AG04449 (cell line): ENCODE results near the gene MATR3.
"Not testable (repeated sequence)": the region's sequence is repeated elsewhere in the genome, so short reads cannot be mapped to it uniquely, and the experiment has no call there.

Experiments used
- CTCF ChIA-PET: fragments of 350-600 bp; formaldehyde crosslinking; extraction: SDS; loops from one replicate; lab custom pipeline; 2021; ENCODE audit warnings: antibody characterized with exemption; lab: Yijun Ruan, JAX
- POLR2A ChIA-PET: fragments of 400-600, 350-600 bp; formaldehyde crosslinking; extraction: SDS; loops from one replicate; lab custom pipeline; 2020; ENCODE audit warnings: antibody characterized with exemption, inconsistent platforms; lab: Yijun Ruan, JAX
- DNase-seq: peaks from one replicate; pipeline ENCODE4 v3.0.0-alpha.2; 2010; ENCODE audit warnings: low read depth, low spot score
- H3K4me3 ChIP-seq: 2 replicates; pipeline ENCODE4 v1.5.1; 2011; ENCODE audit warnings: low read depth, mild to moderate bottlenecking, control low read depth, low read length
- CTCF ChIP-seq: IDR thresholded peaks from one replicate; pipeline ENCODE4 v1.5.1; 2011; ENCODE audit warnings: mild to moderate bottlenecking, moderate library complexity, low read length, control low read depth, inconsistent platforms; ENCODE audit not compliant: insufficient read depth; ENCODE audit errors: missing control alignments

The MATR3 gene

GRCh38 chr5:139306197-139306596 is 12.7 kb downstream of the MATR3 start:
- ChIA-PET POLR2A (interaction anchor here (0.6 to 1.3 kb wide), 2 partner anchors 35 to 719 kb away, joined by 3 read pairs; partner anchors contain the start of gene PAIP2), CTCF (interaction anchor here (1.1 to 1.4 kb wide), 3 partner anchors 12 to 36 kb away, joined by 3 to 5 read pairs (median 3); partner anchors contain the start of gene PAIP2)
- no peak for TF ChIP-seq CTCF
- H3K4me3 ChIP-seq = no peak overlapping the region
- DNase-seq = no peak

GRCh38 chr5:139306628-139307379 is 13.3 kb downstream of the MATR3 start:
- POLR2A ChIA-PET = interaction anchor here (0.6 to 1.3 kb wide), 2 partner anchors 35 to 719 kb away, joined by 3 read pairs; partner anchors contain the start of gene PAIP2
- CTCF ChIA-PET = interaction anchor here (1.1 to 1.4 kb wide), 3 partner anchors 12 to 35 kb away, joined by 3 to 5 read pairs (median 3); partner anchors contain the start of gene PAIP2

GRCh38 chr5:139308797-139309196 is 15.3 kb downstream of the MATR3 start:
- H3K4me3 ChIP-seq = no peak overlapping the region
- CTCF ChIA-PET = interaction anchor here (1.6 kb wide), 1 partner anchor 8 kb away, joined by 3 read pairs; no protein-coding TSS in a partner anchor
- POLR2A ChIA-PET = interaction anchor here (1.0 kb wide), 1 partner anchor 33 kb away, joined by 4 read pairs; the partner anchor contains the start of gene PAIP2
- TF ChIP-seq CTCF = no peak
- no peak for DNase-seq

More at GRCh38 chr5:139306628-139307379, 13.3 kb downstream of the MATR3 start:
- DNase-seq = no peak
- H3K4me3 ChIP-seq = no peak overlapping the region
- no peak for TF ChIP-seq CTCF

- POLR2A ChIA-PET, H3K4me3 ChIP-seq, DNase-seq: not testable (repeated sequence)
- CTCF ChIA-PET = interaction anchor here (0.8 to 2.0 kb wide), 2 partner anchors 11 to 13 kb away, joined by 3 to 7 read pairs; no protein-coding TSS in a partner anchor
These were observed 17.2 kb downstream of the MATR3 start for GRCh38 chr5:139310715-139311186.

- no peak overlapping the region for H3K4me3 ChIP-seq
- no peak for DNase-seq
- no peak for TF ChIP-seq CTCF
- CTCF ChIA-PET = interaction anchor here (0.9 to 2.0 kb wide), 3 partner anchors 9 to 15 kb away, joined by 4 to 7 read pairs (median 5); no protein-coding TSS in a partner anchor
- POLR2A ChIA-PET = interaction anchor here (1.2 kb wide), 1 partner anchor 30 kb away, joined by 6 read pairs; no protein-coding TSS in a partner anchor
These were observed 18.5 kb downstream of the MATR3 start for GRCh38 chr5:139312075-139312474.

- POLR2A ChIA-PET = no interaction called here
- CTCF ChIA-PET = no interaction called here
These were observed 20.7 kb downstream of the MATR3 start for GRCh38 chr5:139314276-139314675.

More at GRCh38 chr5:139314276-139314675, 20.7 kb downstream of the MATR3 start:
- no peak overlapping the region for H3K4me3 ChIP-seq
- DNase-seq = no peak
- no peak for TF ChIP-seq CTCF
